NCI-H2107 treated with DMSO at 0.1 percent for 48 hours (cell line): ENCODE measurements around the gene MICAL2.

Experiments used
- DNase-seq: peaks from one replicate; lab custom pipeline; 2025; ENCODE audit not compliant: unreplicated experiment; lab: John Stamatoyannopoulos, UW

The MICAL2 gene

GRCh38 chr11:12298610-12299009, 188.2 kb downstream of the MICAL2 start:
- DNase-seq, result no peak

GRCh38 chr11:12301379-12301778, 191.0 kb downstream of the MICAL2 start:
- DNase-seq, result no peak

- no peak for DNase-seq
These were observed 193.2 kb downstream of the MICAL2 start for GRCh38 chr11:12303421-12304149.

- DNase-seq, result no peak
These were observed 196.4 kb downstream of the MICAL2 start for GRCh38 chr11:12306830-12307229.

GRCh38 chr11:12312132-12312531, 201.7 kb downstream of the MICAL2 start:
- no peak for DNase-seq
